ENCODE results near the gene RPRD1B.
"Not testable (repeated sequence)": the region's sequence is repeated elsewhere in the genome, so short reads cannot be mapped to it uniquely, and the experiment has no call there.

Gene RPRD1B

GRCh38 chr20:38001981-38002380 lies 31.6 kb upstream of the RPRD1B start:
- no peak for DNase-seq

GRCh38 chr20:38002422-38002821 lies 31.1 kb upstream of the RPRD1B start:
- no peak for DNase-seq

GRCh38 chr20:38004416-38004815 lies 29.1 kb upstream of the RPRD1B start:
- DNase-seq = no peak

- DNase-seq = no peak
These were observed 27.6 kb upstream of the RPRD1B start for GRCh38 chr20:38005903-38006302.

GRCh38 chr20:38007526-38007925 lies 26.0 kb upstream of the RPRD1B start:
- no peak for DNase-seq

GRCh38 chr20:38008233-38008944 lies 25.2 kb upstream of the RPRD1B start:
- DNase-seq = no peak

GRCh38 chr20:38009416-38009815 lies 24.1 kb upstream of the RPRD1B start:
- not testable (repeated sequence) for DNase-seq

GRCh38 chr20:38011696-38012095 lies 21.9 kb upstream of the RPRD1B start:
- DNase-seq = no peak

GRCh38 chr20:38012332-38012731 lies 21.2 kb upstream of the RPRD1B start:
- DNase-seq = no peak

- DNase-seq = no peak
These were observed 19.7 kb upstream of the RPRD1B start for GRCh38 chr20:38013887-38014286.

GRCh38 chr20:38017959-38018358 lies 15.6 kb upstream of the RPRD1B start:
- DNase-seq = no peak

- DNase-seq = no peak
These were observed 15.2 kb upstream of the RPRD1B start for GRCh38 chr20:38018385-38018784.

- peak; percentile 30 for DNase-seq
These were observed 12.3 kb upstream of the RPRD1B start for GRCh38 chr20:38021087-38021772.

GRCh38 chr20:38023181-38024001 lies 10.2 kb upstream of the RPRD1B start:
- no peak for DNase-seq

GRCh38 chr20:38024496-38024895 lies 9.1 kb upstream of the RPRD1B start:
- no peak for DNase-seq

GRCh38 chr20:38029453-38029852 lies 4.1 kb upstream of the RPRD1B start:
- DNase-seq = no peak

GRCh38 chr20:38031957-38032356 lies 1.6 kb upstream of the RPRD1B start:
- no peak for DNase-seq

- no peak for DNase-seq
These were observed 789 bp upstream of the RPRD1B start for GRCh38 chr20:38032585-38033329.

- DNase-seq = no peak
These were observed 633 bp downstream of the RPRD1B start for GRCh38 chr20:38034108-38034649.

- DNase-seq = no peak
These were observed 1.4 kb downstream of the RPRD1B start for GRCh38 chr20:38034961-38035360.

GRCh38 chr20:38036366-38036765 lies 2.8 kb downstream of the RPRD1B start:
- no peak for DNase-seq

GRCh38 chr20:38040276-38040675 lies 6.7 kb downstream of the RPRD1B start:
- DNase-seq = no peak

All from NCI-H510A (cell line).